GM18907 (cell line): Measurements from ENCODE around the gene MCRIP2.

Experiments used
- ATAC-seq: cut with Tn5 transposase; IDR thresholded peaks from one replicate; pipeline ENCODE4 v1.9.1; 2021; ENCODE audit warnings: mild to moderate bottlenecking, moderate library complexity; ENCODE audit not compliant: unreplicated experiment

The MCRIP2 gene

GRCh38 chr16:667780-668518, 26.3 kb downstream of the MCRIP2 start, which contains the start of gene RHOT2:
TSS of gene RHOT2 (plus strand) at chr16:668132. CDS start at chr16:668200, 68 bp downstream.
- peak; percentile 63 for ATAC-seq

GRCh38 chr16:668519-669171, 27.0 kb downstream of the MCRIP2 start:
- ATAC-seq = no peak

- ATAC-seq = no peak
Observed at GRCh38 chr16:669666-670065, 28.0 kb downstream of the MCRIP2 start.

- ATAC-seq = no peak
Observed at GRCh38 chr16:670485-671352, 29.1 kb downstream of the MCRIP2 start.

GRCh38 chr16:671353-672131, 29.9 kb downstream of the MCRIP2 start:
- no peak for ATAC-seq

GRCh38 chr16:672371-672770, 30.7 kb downstream of the MCRIP2 start:
- ATAC-seq = no peak

- no peak for ATAC-seq
Observed at GRCh38 chr16:672851-673250, 31.2 kb downstream of the MCRIP2 start.

- ATAC-seq = no peak
Observed at GRCh38 chr16:673399-673991, 31.9 kb downstream of the MCRIP2 start.

- ATAC-seq = no peak
Observed at GRCh38 chr16:674214-674881, 32.7 kb downstream of the MCRIP2 start.

- no peak for ATAC-seq
Observed at GRCh38 chr16:674968-675883, 33.6 kb downstream of the MCRIP2 start, which contains the start of gene RHBDL1. TSS of gene RHBDL1 (plus strand) at chr16:675671. CDS start at chr16:675791, 120 bp downstream.

- ATAC-seq = no peak
Observed at GRCh38 chr16:675884-676564, 34.4 kb downstream of the MCRIP2 start.

- no peak for ATAC-seq
Observed at GRCh38 chr16:676565-676902, 34.9 kb downstream of the MCRIP2 start.

GRCh38 chr16:676913-677312, 35.3 kb downstream of the MCRIP2 start:
- no peak for ATAC-seq

GRCh38 chr16:677316-678190, 35.9 kb downstream of the MCRIP2 start:
- no peak for ATAC-seq

GRCh38 chr16:678209-678857, 36.7 kb downstream of the MCRIP2 start:
- no peak for ATAC-seq
